Gastrocnemius medialis (tissue), 4 donors: ENCODE data around the gene DCAF17.

Source experiments
- CTCF ChIP-seq, 5 experiments: fragments of 450-650 bp in 3 of 5; fragments of 200-600 bp in 2 of 5; sonication (generic) in 2 of 5; IDR thresholded peaks in 4 of 5; conservative IDR thresholded peaks in 1 of 5; 1 replicate in 4 of 5; 2 replicates in 1 of 5; pipeline ENCODE4 v1.5.1; 2016 to 2019; ENCODE audit warnings: antibody characterized with exemption in 5 of 5, mild to moderate bottlenecking in 3 of 5, moderate library complexity in 3 of 5
- POLR2A ChIP-seq, 2 donors: fragments of 450-650 bp; IDR thresholded peaks; one replicate each; pipeline ENCODE4 v1.6.1; 2017; ENCODE audit warnings: antibody characterized with exemption in 2 of 2, mild to moderate bottlenecking in 2 of 2, moderate library complexity in 2 of 2

- TF ChIP-seq CTCF (IDR thresholded peaks at IDR 0.05 in 4 of 5, conservative IDR thresholded peaks at IDR 0.05 in 1 of 5) (no peak), POLR2A (IDR thresholded peaks at IDR 0.05) (no peak)
Observed at GRCh38 chr2:171530378-171530777, 96.4 kb downstream of the DCAF17 start.
